Activated CD8-positive, alpha-beta T cell treated with anti-CD3 and anti-CD28 coated beads for 36 hours (primary cell): ENCODE results near the gene AP5Z1. TPM values are rescaled to one million over a fixed set of nuclear protein-coding genes. Genes with fewer than 3 reads are reported as not detected.

Experiments
- ATAC-seq: fragments of 200-7000 bp; cut with Tn5 transposase; one replicate; pipeline ENCODE4 v1.10.0; 2021; ENCODE audit warnings: mild to moderate bottlenecking, moderate library complexity
- CTCF ChIA-PET: fragments of 350-600 bp; sonication (Branson Sonifier 250); formaldehyde crosslinking; loops from one replicate; lab custom pipeline; 2021; ENCODE audit warnings: antibody characterized with exemption; lab: Charles Lee
- POLR2A ChIA-PET: fragments of 350-600 bp; sonication (Branson Sonifier 250); formaldehyde crosslinking; loops from one replicate; lab custom pipeline; 2021; ENCODE audit warnings: antibody characterized with exemption; lab: Charles Lee
- DNase-seq: peaks from one replicate; pipeline ENCODE4 v3.0.0-alpha.2; 2020
- H3K27ac Mint-ChIP-seq: one replicate; pipeline ENCODE4 v1.8.0; 2021; ENCODE audit warnings: mild to moderate bottlenecking, mixed read lengths
- H3K27me3 Mint-ChIP-seq: one replicate; pipeline ENCODE4 v1.8.0; 2021; ENCODE audit warnings: mixed read lengths
- H3K36me3 Mint-ChIP-seq: one replicate; pipeline ENCODE4 v1.8.0; 2021; ENCODE audit warnings: low read depth, mixed read lengths
- H3K4me1 Mint-ChIP-seq: one replicate; pipeline ENCODE4 v1.8.0; 2021; ENCODE audit warnings: low read depth, mixed read lengths
- H3K4me3 Mint-ChIP-seq: one replicate; pipeline ENCODE4 v1.8.0; 2021; ENCODE audit warnings: mild to moderate bottlenecking, moderate library complexity, mixed read lengths
- H3K9me3 Mint-ChIP-seq: one replicate; pipeline ENCODE4 v1.8.0; 2021; ENCODE audit warnings: mixed read lengths
- intact Hi-C: fragments of 100-400 bp; cut with micrococcal nuclease; formaldehyde crosslinking; loops from one replicate; pipeline ENCODE4 v1.10.0; 2022
- total RNA-seq, 2 experiments: library from RNA; stranded (reverse); gene quantifications; one replicate each; pipeline ENCODE4 v1.2.3, GENCODE V29; 2021
- TF ChIP-seq, protein P1 (sequence below): fragments of 200-600 bp; IDR thresholded peaks from one replicate; pipeline ENCODE4 v1.8.0; 2022; ENCODE audit warnings: antibody characterized with exemption, mild to moderate bottlenecking

AP5Z1 gene
- total RNA-seq, 2 experiments from 2014 or later: 21.2 to 21.3 TPM

DNA sequence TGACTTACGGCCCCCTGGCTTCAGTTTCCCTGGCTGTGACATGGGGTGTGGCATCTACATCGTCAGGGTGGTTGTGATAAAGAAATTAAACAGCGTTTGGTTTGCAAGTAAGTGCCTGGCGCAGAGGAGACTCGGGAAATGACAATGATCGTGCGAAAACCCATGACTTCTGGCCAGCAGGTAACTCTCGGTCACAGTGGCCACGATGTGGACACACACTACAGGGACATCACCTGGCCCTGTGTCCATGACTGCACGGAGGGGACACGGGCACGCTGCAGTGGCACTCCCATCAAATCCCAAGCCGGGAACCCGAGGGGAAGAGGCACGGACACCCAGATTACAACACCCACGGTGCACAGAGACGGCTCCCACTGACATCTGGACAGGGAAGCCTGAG lies 57.8 kb downstream of the AP5Z1 start:
- TF ChIP-seq, protein P1, sequence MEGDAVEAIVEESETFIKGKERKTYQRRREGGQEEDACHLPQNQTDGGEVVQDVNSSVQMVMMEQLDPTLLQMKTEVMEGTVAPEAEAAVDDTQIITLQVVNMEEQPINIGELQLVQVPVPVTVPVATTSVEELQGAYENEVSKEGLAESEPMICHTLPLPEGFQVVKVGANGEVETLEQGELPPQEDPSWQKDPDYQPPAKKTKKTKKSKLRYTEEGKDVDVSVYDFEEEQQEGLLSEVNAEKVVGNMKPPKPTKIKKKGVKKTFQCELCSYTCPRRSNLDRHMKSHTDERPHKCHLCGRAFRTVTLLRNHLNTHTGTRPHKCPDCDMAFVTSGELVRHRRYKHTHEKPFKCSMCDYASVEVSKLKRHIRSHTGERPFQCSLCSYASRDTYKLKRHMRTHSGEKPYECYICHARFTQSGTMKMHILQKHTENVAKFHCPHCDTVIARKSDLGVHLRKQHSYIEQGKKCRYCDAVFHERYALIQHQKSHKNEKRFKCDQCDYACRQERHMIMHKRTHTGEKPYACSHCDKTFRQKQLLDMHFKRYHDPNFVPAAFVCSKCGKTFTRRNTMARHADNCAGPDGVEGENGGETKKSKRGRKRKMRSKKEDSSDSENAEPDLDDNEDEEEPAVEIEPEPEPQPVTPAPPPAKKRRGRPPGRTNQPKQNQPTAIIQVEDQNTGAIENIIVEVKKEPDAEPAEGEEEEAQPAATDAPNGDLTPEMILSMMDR: no peak
- ChIA-PET POLR2A (no interaction called here), CTCF (interaction anchor here (1.3 kb wide), 1 partner anchor 51 kb away, joined by 5 read pairs; the partner anchor contains the start of gene RADIL)
- intact Hi-C loops: no loop called here
- no peak overlapping the region for H3K4me3 Mint-ChIP-seq
- no peaks in the 10 kb centered on the region for H3K9me3 Mint-ChIP-seq
- no peak for DNase-seq
- no peak for ATAC-seq
- no peaks in the 10 kb centered on the region for H3K27me3 Mint-ChIP-seq
- no peak overlapping the region for H3K27ac Mint-ChIP-seq
- H3K36me3 Mint-ChIP-seq: no peaks in the 10 kb centered on the region
- H3K4me1 Mint-ChIP-seq: peaks cover 2% of the 10 kb centered on the region

DNA sequence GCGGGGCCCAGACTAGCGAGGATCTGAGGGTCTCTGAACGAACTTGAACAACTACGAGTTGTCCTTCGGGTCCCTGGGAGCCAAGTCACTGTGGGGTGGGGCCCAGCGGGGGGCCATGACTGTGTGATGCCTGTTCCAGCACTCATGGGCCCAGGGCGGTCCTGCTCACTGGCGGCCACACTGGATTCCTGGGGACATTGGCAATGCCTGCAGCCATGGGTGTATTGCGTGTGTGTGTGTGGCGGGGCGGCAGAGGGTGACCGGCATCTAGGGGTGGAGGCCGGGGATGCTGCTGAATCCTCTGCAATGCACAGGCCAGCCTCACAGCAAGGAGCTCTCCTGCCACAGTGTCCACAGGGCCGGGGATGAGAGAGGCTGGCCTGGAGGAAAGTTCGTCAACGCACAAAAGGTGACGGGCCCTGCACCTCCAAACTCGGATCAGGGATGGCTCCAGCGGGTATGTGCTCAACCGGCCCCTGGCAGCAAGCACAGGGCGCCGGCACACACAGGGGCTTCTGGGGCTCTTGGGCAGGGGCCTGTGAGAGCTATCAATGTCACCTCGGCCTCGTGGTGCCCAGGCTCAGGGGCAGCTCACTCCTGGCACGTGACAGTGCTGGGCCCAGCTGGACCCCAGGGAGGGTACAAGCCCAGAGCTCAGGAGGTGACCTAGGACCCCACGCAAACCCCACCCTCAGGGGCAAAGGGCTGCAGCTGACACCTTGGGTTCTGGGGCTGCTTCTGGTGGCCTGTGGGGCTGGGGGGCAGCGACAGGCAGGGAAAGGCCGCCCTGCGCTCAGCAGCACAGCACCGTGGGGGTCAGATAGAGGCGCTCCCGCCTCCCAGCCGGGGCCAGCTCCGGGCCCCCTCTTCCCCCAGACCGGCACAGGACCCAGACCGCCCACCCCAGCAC lies 58.5 kb downstream of the AP5Z1 start:
- intact Hi-C loops: no loop called here

DNA sequence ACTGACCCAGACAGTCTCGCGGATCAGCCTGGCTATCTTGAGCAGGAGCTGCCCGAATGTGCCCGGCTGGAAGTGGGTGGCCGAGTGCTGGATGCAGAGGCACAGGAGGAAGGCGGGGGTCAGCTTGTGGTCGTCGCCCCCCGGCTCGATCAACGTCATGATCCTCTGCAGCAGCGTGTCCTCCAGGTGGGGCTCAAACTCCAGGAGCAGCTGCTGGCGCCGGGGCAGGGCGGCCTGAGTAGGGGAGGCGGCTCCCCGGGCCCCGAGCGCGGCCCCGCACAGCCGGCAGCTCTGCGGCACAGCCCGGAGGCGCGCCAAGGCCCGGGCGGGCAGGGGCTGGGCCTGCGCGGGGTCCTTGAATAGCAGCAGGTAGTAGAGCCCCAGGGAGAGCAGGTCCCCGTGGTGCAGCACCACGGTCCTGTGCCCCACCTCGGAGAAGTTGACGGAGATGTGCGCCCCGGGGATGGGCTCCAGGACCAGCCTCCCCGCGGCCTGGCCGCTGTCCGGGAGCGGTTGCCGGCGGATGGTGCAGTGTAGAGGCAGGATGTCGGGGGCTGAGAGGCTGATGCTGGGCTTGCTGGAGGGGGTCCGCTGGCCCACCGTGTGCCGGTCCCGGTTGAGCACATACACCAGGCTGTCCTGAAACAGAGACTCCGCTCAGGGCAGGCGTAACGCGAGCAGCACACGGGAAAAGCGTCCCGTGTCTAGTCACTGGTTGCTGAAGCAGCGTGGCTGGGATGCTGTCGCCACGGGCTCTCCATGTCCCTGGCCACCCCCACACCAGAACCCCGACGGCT lies 59.4 kb downstream of the AP5Z1 start:
- Mint-ChIP-seq H3K9me3 (no peaks in the 10 kb centered on the region), H3K27ac (no peak overlapping the region), H3K4me3 (no peak overlapping the region), H3K27me3 (no peaks in the 10 kb centered on the region), H3K36me3 (no peaks in the 10 kb centered on the region), H3K4me1 (peaks cover 2% of the 10 kb centered on the region)
- DNase-seq (no peak), ATAC-seq (no peak)
- TF ChIP-seq, protein P1: no peak
- intact Hi-C loops: no loop called here
- ChIA-PET CTCF (no interaction called here), POLR2A (no interaction called here)

More for the DNA sequence above, 58.5 kb downstream of the AP5Z1 start:
- no peaks in the 10 kb centered on the region for H3K36me3 Mint-ChIP-seq
- H3K4me3 Mint-ChIP-seq: no peak overlapping the region
- H3K27me3 Mint-ChIP-seq: no peaks in the 10 kb centered on the region
- ATAC-seq (no peak), DNase-seq (no peak)
- TF ChIP-seq, protein P1: no peak
- no peak overlapping the region for H3K27ac Mint-ChIP-seq
- H3K9me3 Mint-ChIP-seq: no peaks in the 10 kb centered on the region
- POLR2A ChIA-PET: no interaction called here
- H3K4me1 Mint-ChIP-seq: peaks cover 2% of the 10 kb centered on the region
- CTCF ChIA-PET: no interaction called here

DNA sequence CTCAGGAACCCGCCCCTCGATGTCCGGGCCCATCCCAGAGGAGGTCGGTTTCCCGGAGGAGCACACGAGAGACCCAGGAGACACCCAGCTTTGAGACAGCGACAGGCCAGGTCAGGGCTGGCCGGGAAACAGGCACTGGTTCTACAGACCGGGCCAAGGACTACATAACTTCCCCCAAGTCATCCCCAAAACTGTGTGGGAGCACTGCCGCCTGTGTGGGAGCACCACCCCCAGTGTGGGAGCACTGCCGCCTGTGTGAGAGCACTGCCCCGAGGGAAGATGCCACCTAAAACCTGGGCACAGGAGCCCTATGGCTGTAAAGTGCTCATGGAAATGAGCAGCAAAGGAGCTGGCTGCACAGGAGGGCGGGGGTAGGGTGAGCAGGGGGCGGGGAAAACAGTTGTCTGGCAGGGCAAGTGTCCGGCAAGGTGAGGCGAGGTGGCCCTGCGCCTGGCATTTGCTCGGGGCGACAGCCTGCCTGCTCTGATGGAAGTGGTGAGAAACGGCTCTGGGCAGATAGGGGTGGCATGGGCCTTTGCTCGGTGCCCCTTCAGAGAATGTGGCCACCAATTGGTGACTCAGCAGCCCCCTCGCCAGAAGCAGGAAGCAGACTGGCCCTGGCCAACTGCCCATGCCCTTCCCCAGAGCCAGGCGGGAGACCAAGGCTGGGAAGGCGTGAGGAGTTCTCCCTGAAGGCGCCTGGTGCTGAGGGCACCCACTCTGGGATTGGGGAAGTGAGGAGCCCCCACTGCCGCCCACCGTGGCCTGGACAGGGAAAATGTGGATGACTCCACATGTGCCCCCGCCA lies 60.2 kb downstream of the AP5Z1 start:
- no peak for ATAC-seq
- TF ChIP-seq, protein P1: no peak
- Mint-ChIP-seq H3K4me3 (no peak overlapping the region), H3K27me3 (no peaks in the 10 kb centered on the region), H3K4me1 (no peaks in the 10 kb centered on the region), H3K27ac (no peak overlapping the region), H3K9me3 (no peaks in the 10 kb centered on the region), H3K36me3 (no peaks in the 10 kb centered on the region)
- ChIA-PET POLR2A (no interaction called here), CTCF (no interaction called here)
- intact Hi-C loops: no loop called here
- DNase-seq: no peak
